Activated T-cell treated with anti-CD3 and anti-CD28 coated beads for 48 hours (primary cell): Measurements from ENCODE around the gene HINT2.

Experiments used
- DNase-seq: peaks from one replicate; pipeline ENCODE4 v3.0.0-alpha.2; 2020; ENCODE audit warnings: low read depth

HINT2 gene

DNA sequence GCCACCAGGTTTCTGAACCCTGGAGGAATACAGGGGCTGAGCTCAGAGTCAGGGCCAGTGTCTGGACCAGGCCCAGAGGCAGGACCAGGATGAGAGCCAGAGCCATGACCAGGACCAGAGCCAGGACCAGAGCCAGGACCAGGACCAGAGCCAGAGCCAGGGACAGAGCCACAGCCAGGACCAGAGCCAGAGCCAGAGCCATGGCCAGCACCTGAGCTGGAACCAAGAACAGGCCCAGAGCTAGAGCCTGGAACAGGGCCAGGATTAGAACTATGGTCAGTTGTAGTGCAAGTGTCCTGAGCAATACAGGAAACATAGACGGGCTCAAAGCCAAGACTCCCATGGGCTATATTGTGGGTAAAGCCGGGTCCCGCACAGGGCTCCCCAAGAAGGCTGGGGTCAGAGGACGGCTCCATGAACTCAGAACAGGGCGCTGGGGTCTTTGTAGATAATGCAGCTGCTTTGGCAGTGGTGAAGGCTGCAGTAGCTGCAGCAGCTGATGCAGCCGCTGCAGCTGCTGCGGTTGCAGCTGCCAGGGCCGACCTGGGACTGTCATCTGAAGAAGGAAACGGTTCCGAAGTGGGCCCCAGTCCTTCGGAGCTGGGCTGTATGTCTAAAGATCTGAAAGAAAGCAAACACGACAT lies 3.3 kb downstream of the HINT2 start:
- DNase-seq: no peak

DNA sequence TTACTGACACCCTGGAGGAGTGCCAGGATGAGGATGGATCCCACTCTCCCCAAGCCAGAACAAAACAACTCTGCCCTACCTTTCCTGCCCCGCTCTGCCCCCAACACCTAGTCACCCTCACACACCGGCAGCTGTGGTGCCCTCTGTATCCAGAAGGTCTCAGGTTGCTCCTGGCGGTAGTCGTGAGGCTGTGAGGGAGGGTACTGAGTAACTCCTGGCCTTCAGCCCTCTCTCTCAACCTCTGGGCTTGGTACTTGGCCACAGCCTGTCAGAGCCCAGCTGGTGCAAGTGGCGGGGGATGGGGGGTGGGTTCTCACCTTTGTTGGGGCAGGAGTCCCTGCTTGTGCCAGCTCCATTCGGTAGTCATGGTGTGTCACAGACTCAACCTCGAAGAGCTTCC lies 4.7 kb downstream of the HINT2 start:
- DNase-seq: no peak

DNA sequence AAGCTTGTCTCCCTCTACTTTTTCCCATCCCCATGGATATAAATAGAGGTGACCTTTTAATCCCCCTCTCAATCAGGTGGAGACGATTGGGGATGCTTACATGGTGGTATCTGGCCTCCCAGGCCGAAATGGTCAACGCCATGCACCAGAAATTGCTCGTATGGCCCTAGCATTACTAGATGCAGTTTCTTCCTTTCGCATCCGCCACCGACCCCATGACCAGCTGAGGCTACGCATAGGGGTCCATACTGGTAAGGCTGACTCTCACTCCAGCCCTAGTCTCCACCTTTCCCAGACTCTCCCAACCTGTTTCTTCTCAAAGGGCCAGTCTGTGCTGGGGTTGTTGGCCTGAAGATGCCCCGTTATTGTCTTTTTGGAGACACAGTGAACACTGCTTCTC lies 6.4 kb downstream of the HINT2 start:
- DNase-seq: no peak

DNA sequence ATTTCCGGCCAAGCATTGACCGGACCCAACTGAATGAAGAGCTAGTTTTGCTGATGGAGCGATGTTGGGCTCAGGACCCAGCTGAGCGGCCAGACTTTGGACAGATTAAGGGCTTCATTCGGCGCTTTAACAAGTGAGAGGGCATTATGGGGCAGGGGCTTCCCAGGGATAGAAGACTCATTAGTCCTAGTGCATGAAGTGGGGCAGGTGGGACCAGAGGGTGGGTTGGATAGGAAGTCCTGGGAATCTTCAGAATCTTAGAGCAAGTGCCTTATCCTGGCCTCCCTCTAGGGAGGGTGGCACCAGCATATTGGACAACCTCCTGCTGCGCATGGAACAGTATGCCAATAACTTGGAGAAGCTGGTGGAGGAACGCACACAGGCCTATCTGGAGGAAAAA lies 8.7 kb downstream of the HINT2 start:
- no peak for DNase-seq

DNA sequence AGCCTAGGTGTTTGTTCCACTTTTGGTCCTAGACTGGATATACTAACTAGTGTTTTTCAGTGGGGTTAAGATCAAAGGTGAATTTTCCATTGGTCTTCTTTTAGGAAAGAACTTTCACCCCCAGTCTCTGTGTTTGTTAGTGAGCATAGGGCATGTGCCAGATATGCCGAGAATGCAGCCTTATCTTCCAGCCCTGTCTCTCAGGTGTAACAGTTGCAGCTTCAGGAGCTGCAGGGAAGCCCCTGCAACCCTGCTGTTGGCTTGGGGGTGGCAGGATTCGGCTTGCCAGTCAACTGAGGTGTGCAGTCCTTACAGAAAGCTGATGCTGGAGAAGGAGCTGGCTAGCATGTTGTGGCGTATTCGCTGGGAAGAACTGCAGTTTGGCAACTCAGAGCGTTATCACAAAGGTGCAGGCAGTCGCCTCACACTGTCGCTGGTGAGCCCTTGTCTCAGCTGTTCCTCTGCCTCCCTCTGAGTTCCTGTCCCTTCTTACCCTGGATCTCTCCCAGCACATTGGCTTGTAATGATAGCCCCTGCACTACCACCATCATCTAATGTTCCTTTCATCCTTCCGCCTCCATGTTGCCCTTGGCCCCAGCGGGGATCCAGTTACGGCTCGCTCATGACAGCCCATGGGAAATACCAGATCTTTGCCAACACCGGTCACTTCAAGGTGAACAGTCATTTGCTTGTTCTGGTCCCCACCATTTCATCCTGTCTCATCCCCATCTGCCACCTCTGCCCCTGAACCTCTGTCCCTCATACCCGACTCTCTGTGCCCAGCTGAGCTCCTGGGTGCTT lies 13.3 kb downstream of the HINT2 start:
- no peak for DNase-seq

DNA sequence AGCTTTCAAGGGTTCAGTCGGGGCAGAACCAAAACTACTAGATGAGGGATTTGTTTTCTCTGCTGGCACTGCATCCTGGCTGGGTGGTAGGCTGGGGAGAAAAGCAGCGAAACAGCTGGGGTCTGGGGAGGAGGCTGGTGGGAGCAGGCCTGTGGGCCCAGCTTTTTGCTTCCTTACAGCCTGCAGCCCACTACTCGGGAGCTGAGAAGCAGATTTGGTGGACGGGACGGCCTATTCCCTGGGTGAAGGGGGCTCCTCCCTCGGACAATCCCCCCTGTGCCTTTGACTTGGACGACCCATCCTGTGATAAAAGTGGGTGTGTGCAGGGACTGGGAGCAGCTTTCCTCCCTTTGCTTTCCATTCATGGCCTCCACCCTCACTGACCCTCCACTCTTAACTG lies 14.3 kb downstream of the HINT2 start:
- no peak for DNase-seq

DNA sequence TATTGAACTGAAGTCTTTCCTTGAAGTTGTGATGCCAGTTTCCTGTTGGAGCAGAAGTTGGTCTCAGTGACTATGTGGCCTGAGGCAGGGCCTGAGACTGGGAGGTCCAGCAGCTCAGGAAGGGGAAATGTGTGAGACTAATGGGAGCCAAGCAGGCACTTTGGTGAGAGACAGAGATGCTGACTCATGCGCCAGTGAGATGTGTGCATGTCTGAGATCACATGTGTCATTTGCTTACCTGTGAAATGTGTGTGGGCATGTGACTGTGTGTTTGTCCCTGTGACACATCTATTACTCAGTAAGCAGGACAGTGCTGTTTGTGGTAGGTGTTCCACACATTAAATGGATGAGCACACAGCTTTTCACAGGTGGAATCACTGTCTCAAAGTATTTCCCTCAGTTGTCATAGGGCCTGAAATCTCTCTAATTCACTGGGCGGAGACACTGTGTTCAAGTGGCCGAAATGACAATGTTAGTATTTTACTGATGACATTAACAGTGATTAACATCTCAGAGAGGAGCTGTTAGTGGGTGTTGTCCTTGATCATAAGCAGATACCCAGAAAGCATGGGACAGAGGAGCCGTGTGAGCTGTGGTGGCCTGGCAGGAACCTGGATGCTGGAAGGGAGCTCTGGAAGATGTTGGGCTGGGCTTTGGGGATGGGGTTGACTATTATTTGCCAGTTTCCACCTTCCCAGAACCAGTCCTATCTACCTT lies 16.0 kb downstream of the HINT2 start:
- peak; percentile 40 for DNase-seq

DNA sequence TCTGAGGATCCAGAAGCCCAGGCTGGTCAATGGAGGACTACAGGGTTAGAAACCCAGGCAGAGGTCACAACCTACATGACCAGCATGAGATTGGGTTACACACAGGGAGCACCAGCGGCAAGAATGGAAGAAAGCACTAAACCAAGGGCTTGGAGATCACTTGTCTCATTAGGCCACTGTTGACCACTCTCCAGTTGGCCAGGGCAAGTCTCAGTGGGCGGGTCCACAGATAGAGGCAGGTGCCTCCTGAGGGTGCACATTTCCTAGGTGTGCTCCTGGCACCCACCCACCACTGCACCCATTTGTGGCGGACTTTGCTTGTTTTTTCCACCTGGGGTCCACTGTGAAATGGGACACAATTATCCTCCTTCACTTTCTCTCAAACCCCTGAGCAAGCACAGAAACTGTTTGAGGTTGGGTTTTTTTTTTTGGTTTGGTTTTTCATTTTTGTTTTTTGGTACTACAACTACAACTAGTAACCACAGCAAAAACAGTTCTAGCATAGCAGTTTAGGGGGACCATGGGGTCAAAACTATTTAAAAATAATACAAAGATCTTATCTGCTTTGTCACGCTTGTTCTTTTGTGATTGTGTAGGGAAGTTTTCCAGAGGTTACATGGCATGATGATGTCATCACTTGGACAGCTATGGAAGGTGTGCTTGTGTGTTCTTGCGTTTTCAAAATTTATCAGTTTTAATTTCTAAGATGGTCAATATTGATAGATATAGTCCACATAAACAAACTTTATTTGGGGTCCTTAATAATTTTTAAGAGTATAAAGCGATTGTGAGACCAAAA lies 17.3 kb downstream of the HINT2 start:
- DNase-seq: no peak

DNA sequence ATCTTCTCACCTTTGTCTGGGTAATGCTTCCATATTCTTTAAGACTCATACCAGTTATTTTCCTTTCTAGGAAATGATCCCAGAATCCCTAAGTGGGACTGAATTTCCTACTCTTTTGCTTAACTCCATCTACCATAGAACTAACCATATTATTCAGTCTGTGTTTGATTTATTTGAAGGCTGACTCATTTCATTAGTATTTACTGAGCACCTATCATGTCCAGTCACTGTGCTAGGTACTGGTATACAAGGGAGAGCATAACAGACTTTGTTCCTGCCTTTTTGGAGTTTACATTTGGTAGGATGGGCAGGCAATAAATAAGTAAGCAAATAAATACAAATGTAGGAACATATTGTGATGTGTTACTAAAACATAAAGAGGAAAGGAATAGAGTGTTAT lies 19.1 kb downstream of the HINT2 start:
- no peak for DNase-seq

DNA sequence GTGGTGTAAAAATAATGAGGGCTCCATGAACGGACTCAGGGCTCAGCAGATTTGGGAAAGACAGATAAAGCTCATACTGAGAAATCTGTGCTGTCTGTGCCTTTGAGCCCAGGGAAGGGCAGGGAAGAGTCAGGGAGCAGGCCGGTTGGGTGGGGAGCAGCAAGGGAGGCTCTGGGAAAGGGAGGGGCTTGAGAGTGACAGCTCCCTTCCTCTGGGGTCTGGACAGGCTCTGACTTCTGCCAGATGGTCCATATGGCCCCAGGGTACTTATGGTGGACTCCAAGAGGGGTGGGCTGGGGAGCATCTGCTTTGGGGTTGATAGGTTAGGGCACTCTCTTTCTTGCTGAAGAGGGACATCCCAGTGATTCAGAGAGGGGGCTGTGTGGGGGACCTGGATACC lies 21.4 kb downstream of the HINT2 start:
- no peak for DNase-seq

DNA sequence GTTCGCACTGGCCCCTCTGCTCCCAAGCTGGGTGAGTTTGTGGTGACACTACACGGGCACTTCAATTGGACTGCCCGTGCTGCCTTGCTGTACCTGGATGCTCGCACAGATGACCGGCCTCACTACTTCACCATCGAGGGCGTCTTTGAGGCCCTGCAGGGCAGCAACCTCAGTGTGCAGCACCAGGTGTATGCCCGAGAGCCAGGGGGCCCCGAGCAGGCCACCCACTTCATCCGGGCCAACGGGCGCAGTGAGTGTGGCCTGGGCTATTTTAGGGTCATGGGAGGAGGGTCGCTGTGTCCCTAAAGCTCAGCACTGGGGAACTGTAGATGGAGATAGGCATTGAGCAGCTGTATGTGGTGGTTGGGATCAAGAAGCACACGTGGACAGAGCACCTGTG lies 22.0 kb downstream of the HINT2 start:
- no peak for DNase-seq

DNA sequence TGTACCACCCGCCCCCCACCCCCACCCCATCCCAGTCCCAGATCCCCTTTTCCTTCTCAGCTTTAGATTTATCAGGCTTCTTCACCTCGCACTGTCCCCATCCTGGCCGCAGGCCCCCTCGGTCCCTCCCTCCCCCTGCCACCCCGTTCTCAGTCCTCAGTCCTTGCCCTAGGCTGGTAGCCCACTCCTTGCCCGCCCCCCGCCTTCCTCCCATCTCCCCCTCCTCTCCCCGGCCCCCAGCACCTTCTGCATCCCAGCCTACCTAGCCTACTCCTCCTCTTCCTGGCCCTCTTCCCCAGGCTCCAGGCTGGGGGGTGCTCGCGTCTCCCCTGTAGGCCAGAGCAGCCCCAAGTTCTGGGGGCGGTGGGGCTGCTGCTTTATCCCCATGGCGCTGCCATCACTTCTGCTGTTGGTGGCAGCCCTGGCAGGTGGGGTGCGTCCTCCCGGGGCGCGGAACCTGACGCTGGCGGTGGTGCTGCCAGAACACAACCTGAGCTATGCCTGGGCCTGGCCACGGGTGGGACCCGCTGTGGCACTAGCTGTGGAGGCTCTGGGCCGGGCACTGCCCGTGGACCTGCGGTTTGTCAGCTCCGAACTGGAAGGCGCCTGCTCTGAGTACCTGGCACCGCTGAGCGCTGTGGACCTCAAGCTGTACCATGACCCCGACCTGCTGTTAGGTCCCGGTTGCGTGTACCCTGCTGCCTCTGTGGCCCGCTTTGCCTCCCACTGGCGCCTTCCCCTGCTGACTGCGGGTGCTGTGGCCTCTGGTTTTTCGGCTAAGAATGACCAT lies 22.6 kb downstream of the HINT2 start:
- DNase-seq: no peak

DNA sequence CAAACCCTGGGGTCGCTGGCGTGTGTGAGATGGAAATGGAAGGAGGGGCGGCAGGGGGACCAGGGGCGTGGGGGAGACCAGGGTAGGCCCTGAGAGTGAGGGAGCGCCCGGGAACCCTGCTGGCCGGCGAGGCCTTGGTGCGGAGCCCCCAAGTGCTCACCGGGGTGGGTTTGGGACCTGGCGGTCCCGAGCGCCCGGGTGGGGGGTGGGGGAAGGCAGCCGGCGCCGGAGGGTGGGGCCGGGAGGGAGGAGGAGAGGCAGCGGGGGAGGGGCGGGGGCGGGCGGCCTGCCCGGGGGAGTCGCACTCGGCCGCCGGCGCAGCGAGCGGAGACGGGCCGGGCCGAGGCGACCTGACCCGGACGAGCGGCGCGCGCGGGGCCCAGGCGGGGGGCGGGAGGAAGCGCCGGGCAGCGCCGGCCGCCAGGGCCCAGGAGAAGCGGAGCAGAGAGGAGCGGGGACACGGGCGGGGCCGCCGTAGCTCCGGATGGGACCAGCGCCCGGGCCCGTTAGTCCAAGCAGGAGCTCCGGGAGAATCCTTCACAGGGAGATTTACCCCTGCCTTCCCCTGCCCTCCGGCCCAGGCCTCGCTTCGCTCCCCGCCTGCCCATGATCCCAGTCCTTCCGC lies 23.4 kb downstream of the HINT2 start, which contains the start of gene NPR2:
NPR2 (plus strand) TSS at position 295 of the 625 bp plus-strand sequence. CDS start 818 bp downstream, outside the sequence.
- DNase-seq: no peak

DNA sequence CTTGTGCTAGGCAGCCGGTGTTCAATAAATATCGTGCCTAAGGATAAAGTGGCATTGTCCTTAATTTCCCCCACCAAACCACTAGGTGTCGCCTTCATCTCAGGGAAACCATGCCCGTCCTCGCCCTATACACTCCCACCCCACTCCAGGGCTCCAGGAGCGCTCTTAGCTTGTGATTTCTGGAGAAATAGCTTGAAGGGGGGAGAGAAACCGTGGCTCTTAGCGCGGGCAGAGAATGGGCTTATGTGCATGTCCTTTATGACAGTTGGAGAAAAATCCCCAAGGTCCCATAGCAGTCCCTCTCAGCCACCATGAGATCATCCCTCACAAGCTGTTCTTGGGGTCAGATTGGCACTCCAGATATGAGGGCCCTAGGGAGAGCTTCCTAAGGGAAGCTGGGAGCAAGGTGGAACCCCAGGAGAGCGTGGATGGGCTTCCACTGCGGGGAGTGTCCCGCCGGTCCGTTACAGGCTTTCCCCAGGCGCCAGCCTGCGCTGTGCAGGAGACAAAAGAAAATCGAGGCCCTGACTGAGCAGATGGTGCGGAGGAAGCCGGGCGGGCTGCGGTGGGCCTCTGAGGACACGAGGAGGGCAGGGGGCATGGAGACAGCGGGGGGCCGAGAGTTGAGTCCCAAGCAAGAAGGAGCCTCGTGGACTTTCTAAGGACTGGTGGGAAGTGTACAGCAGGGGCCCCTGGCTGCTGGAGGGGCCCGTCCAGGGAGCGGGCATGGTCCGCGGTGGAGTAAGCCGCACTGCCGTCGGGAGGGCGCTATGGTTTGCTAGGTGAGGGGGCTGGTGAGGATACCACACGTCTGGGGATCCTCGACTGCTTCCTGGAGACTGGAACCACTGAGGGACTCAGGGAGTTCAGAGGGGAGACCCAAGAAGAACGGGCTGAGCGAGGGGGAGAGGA lies 24.2 kb downstream of the HINT2 start:
- DNase-seq: peak; percentile 28

DNA sequence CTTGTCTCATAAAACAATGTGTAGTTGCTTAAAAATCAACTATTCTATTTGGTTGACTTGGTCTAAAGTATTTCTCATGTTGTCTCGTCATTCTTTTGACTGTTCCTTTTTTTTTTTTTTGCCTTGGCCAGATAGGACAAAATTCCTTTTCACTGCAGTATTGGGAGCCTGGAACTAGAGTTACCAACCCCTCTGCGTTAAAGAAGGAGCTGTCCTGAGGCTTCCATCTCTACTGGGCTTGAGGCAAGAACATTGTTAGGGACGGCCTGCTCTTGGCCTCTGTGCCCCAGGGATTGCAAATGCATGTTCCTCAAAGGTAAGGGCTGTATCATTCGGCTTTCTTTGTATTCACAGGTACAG lies 24.8 kb downstream of the HINT2 start:
- DNase-seq: no peak

DNA sequence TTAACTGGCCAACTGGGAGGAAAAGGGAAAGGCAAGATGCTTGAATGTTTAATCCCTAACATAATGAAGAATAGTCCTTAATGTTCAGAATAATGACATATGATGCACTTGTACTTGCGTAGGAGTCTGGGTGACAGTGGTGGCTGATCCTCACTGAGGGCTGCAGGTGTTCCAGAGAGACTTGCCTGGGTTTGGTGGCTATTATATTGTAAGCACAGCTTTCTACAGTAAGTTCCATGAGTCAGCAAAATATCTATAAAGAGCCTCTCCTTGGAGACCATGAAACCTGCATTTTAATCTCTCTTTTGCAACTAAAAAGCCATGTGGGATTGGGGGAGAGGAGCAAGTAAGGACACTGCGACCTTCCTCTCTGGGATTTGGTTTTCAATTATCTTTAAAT lies 25.3 kb downstream of the HINT2 start:
- no peak for DNase-seq

DNA sequence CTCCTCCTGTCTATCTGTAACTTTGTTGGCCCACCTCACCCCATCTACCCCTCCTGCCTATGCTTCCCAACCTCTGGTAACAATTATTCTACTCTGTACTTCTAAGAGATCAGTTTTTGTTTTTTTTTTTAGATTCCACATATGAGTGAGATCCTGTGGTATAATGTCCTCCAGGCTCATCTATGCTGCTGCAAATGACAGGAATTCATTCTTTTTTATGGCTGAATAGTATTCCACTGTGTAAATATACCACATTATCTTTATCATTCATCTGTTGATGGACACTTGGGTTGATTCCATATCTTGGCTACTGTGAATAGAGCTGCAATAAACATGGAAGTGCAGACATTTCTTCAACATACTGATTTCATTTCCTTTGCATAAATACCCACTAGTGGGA lies 31.4 kb downstream of the HINT2 start:
- DNase-seq: no peak

DNA sequence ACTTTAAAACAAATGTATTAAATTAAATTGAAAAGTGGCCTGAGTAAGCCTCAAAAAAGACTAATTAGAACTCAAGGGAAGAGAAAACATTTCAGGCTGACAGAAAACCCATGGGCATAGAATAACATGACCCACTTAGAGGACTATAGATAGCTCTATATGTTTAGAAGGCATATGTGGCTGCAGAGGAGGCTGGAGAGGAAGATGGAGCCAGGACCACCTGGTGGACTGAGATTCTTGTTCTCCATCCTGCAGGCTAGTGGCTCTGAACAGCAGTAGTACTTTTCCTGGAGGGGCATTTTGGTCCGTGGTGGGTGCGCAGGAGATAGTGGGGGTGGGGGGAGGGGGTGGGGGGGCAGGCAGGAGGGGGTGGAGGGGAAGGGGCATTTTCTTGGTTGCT lies 33.8 kb downstream of the HINT2 start:
- DNase-seq: no peak

DNA sequence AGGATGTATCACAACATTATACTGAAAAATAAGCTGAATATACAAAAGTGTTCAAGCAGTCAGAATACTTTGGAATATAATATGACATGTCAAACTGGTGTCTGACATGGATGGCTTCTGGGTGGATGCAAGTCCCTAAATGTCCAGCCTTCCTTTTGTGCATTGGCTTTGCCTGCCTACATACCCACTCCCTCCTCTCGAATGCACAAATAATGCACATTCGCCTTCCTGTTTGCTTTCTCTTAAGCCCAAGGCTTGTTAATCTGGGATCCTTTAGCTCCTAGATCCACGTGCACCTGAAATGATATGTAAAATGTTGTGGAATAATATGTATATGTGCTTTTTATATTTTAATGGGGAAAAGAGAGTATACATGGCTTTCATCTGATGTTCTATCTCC lies 36.3 kb downstream of the HINT2 start:
- DNase-seq: no peak

DNA sequence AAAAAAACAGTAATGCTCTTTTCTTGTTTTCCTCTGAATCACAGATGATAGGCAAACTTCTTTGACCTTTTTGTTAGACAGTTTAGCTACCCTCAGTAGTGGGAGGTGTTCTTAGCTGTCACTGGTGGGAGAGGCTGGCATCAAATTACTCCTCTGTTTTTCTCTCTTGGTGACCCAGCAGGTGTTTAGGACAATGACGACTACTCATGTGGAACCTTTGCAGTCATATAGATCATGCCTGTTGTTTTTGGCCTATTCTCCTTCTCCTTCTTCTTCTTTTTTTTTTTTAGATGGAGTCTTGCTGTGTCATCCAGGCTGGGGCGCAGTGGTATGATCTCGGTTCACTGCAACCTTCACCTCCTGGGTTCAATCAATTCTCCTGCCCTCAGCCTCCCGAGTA lies 38.8 kb downstream of the HINT2 start:
- DNase-seq: no peak
